ENCODE data around the gene NEU3.

DNA sequence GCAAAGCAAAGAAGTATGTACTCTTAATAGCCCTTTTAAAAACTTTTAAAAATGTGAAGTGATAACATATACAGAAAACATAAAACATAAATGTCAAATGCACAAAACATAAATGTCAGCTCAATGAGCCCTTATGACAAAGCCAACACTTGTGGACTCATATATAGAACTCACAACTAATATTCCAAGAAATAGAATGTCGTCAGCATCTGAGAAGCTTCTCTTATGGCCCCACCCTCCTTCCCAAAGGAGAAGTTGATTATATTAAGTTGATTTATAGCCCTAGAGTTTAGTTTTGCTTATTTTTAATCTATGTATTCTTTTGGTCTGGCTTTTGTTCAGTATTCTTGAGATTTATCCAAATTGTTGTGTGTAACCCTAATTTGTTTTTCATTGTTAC, 13.8 kb downstream of the NEU3 start:
- TF ChIP-seq POLR2A (IDR thresholded peaks at IDR 0.05) (no peak), POLR2AphosphoS5 (IDR thresholded peaks at IDR 0.05) (no peak)
- TF ChIP-seq, protein P1, sequence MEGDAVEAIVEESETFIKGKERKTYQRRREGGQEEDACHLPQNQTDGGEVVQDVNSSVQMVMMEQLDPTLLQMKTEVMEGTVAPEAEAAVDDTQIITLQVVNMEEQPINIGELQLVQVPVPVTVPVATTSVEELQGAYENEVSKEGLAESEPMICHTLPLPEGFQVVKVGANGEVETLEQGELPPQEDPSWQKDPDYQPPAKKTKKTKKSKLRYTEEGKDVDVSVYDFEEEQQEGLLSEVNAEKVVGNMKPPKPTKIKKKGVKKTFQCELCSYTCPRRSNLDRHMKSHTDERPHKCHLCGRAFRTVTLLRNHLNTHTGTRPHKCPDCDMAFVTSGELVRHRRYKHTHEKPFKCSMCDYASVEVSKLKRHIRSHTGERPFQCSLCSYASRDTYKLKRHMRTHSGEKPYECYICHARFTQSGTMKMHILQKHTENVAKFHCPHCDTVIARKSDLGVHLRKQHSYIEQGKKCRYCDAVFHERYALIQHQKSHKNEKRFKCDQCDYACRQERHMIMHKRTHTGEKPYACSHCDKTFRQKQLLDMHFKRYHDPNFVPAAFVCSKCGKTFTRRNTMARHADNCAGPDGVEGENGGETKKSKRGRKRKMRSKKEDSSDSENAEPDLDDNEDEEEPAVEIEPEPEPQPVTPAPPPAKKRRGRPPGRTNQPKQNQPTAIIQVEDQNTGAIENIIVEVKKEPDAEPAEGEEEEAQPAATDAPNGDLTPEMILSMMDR (IDR thresholded peaks at IDR 0.05) = no peak

All from prostate gland (tissue), 2 donors.